GM12878 (cell line): Measurements from ENCODE around the gene PCDHA10. TPM values are rescaled to one million over a fixed set of nuclear protein-coding genes. Genes with fewer than 3 reads are reported as not detected.

ENCODE experiments used
- ASH2L ChIP-seq: fragments of 300-600, 200-600 bp; sonication (generic); IDR thresholded peaks from 2 replicates; pipeline ENCODE4 v1.6.1; 2017; ENCODE audit warnings: low read depth, mild to moderate bottlenecking, borderline replicate concordance
- ELK1 ChIP-seq: IDR thresholded peaks from 2 replicates; pipeline ENCODE4 v1.6.1; 2012; ENCODE audit warnings: low read depth, low read length, improper control_type of control experiment
- NBN ChIP-seq: fragments of 450-650 bp; IDR thresholded peaks from 2 replicates; pipeline ENCODE4 v1.6.1; 2016
- TCF3 ChIP-seq: IDR thresholded peaks from 2 replicates; pipeline ENCODE4 v1.6.1; 2012; ENCODE audit warnings: low read depth, mild to moderate bottlenecking, low read length, borderline replicate concordance; ENCODE audit not compliant: insufficient read depth
- ZBTB11 ChIP-seq: fragments of 450-650 bp; formaldehyde crosslinking; IDR thresholded peaks from 2 replicates; pipeline ENCODE4 v1.5.0; 2022; ENCODE audit warnings: mild to moderate bottlenecking, missing genetic modification characterization
- polyA plus RNA-seq, 11 experiments: library from polyadenylated mRNA; depleted of rRNA in 4 of 11; unstranded in 6 of 11; stranded (reverse) in 5 of 11; fragments of >200 nt; fragmentation: Nextera tagmentation in 4 of 11; fragmentation: Illumina TruSeq in 1 of 11; extraction: Ambion mirVana in 4 of 11; extraction: Trizol in 1 of 11; gene quantifications; 1 replicate in 1 of 11; 2 replicates in 10 of 11; pipeline versions ENCODE4 v1.2.1 to v1.2.3, GENCODE V29; 2011 to 2016; ENCODE audit warnings: inconsistent platforms in 2 of 11, missing spikeins in 2 of 11, low read depth in 1 of 11
- total RNA-seq, 4 experiments: library from RNA; depleted of rRNA in 3 of 4; stranded (reverse); fragments of >200 nt in 3 of 4; fragmentation: Illumina TruSeq in 1 of 4; extraction: Trizol in 1 of 4; gene quantifications; 2 replicates each; pipeline versions ENCODE4 v1.2.1 to v1.2.3, GENCODE V29; 2013 to 2021

PCDHA10 gene
- total and polyA plus RNA-seq, 10 of the 15 experiments (the other 5 are each of a cell fraction or from before 2014, with no cell fraction given), result 0.01 to 0.06 (median 0.03) TPM; not detected in 5

GRCh38 chr5:140862441-140863295 is 7.0 kb downstream of the PCDHA10 start (continued):
- TF ChIP-seq ZBTB11 (no peak), TCF3 (no peak), ELK1 (no peak), NBN (no peak), ASH2L (no peak)
